ENCODE measurements around the gene TEC.
"Not testable (repeated sequence)": the region's sequence is repeated elsewhere in the genome, so short reads cannot be mapped to it uniquely, and the experiment has no call there.

TEC gene

GRCh38 chr4:48219430-48219829, 50.2 kb downstream of the TEC start:
- H3K36me3 ChIP-seq (replicated peaks); DNase-seq (ENCODE audit: low spot score in 2 of 2); H3K9me3 ChIP-seq; in situ Hi-C loops (cut with MboI; ENCODE audit: low sequenced_read_pairs); H3K27me3 ChIP-seq (ENCODE audit: low read depth); H3K4me1 ChIP-seq; H3K4me3 ChIP-seq: not testable (repeated sequence)

- in situ Hi-C loops (cut with MboI; ENCODE audit: low sequenced_read_pairs), result no loop called here
- Histone ChIP-seq H3K27me3 (ENCODE audit: low read depth) (no peaks in the 10 kb centered on the region), H3K9me3 (no peaks in the 10 kb centered on the region), H3K4me1 (no peaks in the 10 kb centered on the region), H3K4me3 (no peak overlapping the region), H3K36me3 (replicated peaks) (no peaks in the 10 kb centered on the region)
- no peak for DNase-seq (ENCODE audit: low spot score in 2 of 2)
Measured at GRCh38 chr4:48216563-48216962, 53.1 kb downstream of the TEC start.

GRCh38 chr4:48215977-48216376, 53.7 kb downstream of the TEC start:
- Histone ChIP-seq H3K27me3 (ENCODE audit: low read depth) (no peaks in the 10 kb centered on the region), H3K4me1 (no peaks in the 10 kb centered on the region), H3K9me3 (no peaks in the 10 kb centered on the region), H3K36me3 (replicated peaks) (no peaks in the 10 kb centered on the region), H3K4me3 (no peak overlapping the region)
- DNase-seq (ENCODE audit: low spot score in 2 of 2), result no peak
- in situ Hi-C loops (cut with MboI; ENCODE audit: low sequenced_read_pairs), result no loop called here

GRCh38 chr4:48212165-48212564, 57.5 kb downstream of the TEC start:
- in situ Hi-C loops (cut with MboI; ENCODE audit: low sequenced_read_pairs), result no loop called here
- Histone ChIP-seq H3K4me1 (no peaks in the 10 kb centered on the region), H3K4me3 (no peak overlapping the region), H3K27me3 (ENCODE audit: low read depth) (no peaks in the 10 kb centered on the region), H3K36me3 (replicated peaks) (no peaks in the 10 kb centered on the region), H3K9me3 (no peaks in the 10 kb centered on the region)
- DNase-seq (ENCODE audit: low spot score in 2 of 2), result no peak

- in situ Hi-C loops (cut with MboI; ENCODE audit: low sequenced_read_pairs), result no loop called here
- H3K4me1 ChIP-seq, result no peaks in the 10 kb centered on the region
- H3K27me3 ChIP-seq (ENCODE audit: low read depth), result no peaks in the 10 kb centered on the region
- no peak overlapping the region for H3K4me3 ChIP-seq
- DNase-seq (ENCODE audit: low spot score in 2 of 2), result no peak
- no peaks in the 10 kb centered on the region for H3K36me3 ChIP-seq (replicated peaks)
- H3K9me3 ChIP-seq, result no peaks in the 10 kb centered on the region
Measured at GRCh38 chr4:48210966-48211328, 58.7 kb downstream of the TEC start.

- Histone ChIP-seq H3K27me3 (ENCODE audit: low read depth) (no peaks in the 10 kb centered on the region), H3K4me1 (no peaks in the 10 kb centered on the region), H3K36me3 (replicated peaks) (no peaks in the 10 kb centered on the region), H3K9me3 (no peaks in the 10 kb centered on the region), H3K4me3 (no peak overlapping the region)
- in situ Hi-C loops (cut with MboI; ENCODE audit: low sequenced_read_pairs), result no loop called here
- no peak for DNase-seq (ENCODE audit: low spot score in 2 of 2)
Measured at GRCh38 chr4:48205626-48206025, 64.0 kb downstream of the TEC start.

GRCh38 chr4:48205107-48205506, 64.5 kb downstream of the TEC start:
- H3K36me3 ChIP-seq (replicated peaks), result no peaks in the 10 kb centered on the region
- H3K9me3 ChIP-seq, result no peaks in the 10 kb centered on the region
- H3K4me3 ChIP-seq, result no peak overlapping the region
- DNase-seq (ENCODE audit: low spot score in 2 of 2), result no peak
- H3K27me3 ChIP-seq (ENCODE audit: low read depth), result no peaks in the 10 kb centered on the region
- no peaks in the 10 kb centered on the region for H3K4me1 ChIP-seq
- in situ Hi-C loops (cut with MboI; ENCODE audit: low sequenced_read_pairs), result no loop called here

GRCh38 chr4:48203819-48204218, 65.8 kb downstream of the TEC start:
- Histone ChIP-seq H3K36me3 (replicated peaks) (no peaks in the 10 kb centered on the region), H3K9me3 (no peaks in the 10 kb centered on the region), H3K27me3 (ENCODE audit: low read depth) (no peaks in the 10 kb centered on the region), H3K4me3 (no peak overlapping the region), H3K4me1 (no peaks in the 10 kb centered on the region)
- DNase-seq (ENCODE audit: low spot score in 2 of 2), result no peak
- in situ Hi-C loops (cut with MboI; ENCODE audit: low sequenced_read_pairs), result no loop called here

- DNase-seq (ENCODE audit: low spot score in 2 of 2), result no peak
- H3K9me3 ChIP-seq, result no peaks in the 10 kb centered on the region
- in situ Hi-C loops (cut with MboI; ENCODE audit: low sequenced_read_pairs), result no loop called here
- H3K4me1 ChIP-seq, result no peaks in the 10 kb centered on the region
- H3K36me3 ChIP-seq (replicated peaks), result no peaks in the 10 kb centered on the region
- no peak overlapping the region for H3K4me3 ChIP-seq
- no peaks in the 10 kb centered on the region for H3K27me3 ChIP-seq (ENCODE audit: low read depth)
Measured at GRCh38 chr4:48197643-48198237, 71.9 kb downstream of the TEC start.

- H3K4me1 ChIP-seq, result no peaks in the 10 kb centered on the region
- in situ Hi-C loops (cut with MboI; ENCODE audit: low sequenced_read_pairs), result no loop called here
- H3K27me3 ChIP-seq (ENCODE audit: low read depth), result no peaks in the 10 kb centered on the region
- DNase-seq (ENCODE audit: low spot score in 2 of 2), result no peak
- H3K36me3 ChIP-seq (replicated peaks), result no peaks in the 10 kb centered on the region
- H3K4me3 ChIP-seq, result no peak overlapping the region
- no peaks in the 10 kb centered on the region for H3K9me3 ChIP-seq
Measured at GRCh38 chr4:48196758-48197504, 72.7 kb downstream of the TEC start.

- no peaks in the 10 kb centered on the region for H3K4me1 ChIP-seq
Measured at GRCh38 chr4:48195853-48196252, 73.8 kb downstream of the TEC start.

GRCh38 chr4:48195374-48195773, 74.3 kb downstream of the TEC start:
- no peaks in the 10 kb centered on the region for H3K27me3 ChIP-seq (ENCODE audit: low read depth)
- in situ Hi-C loops (cut with MboI; ENCODE audit: low sequenced_read_pairs), result no loop called here
- no peak overlapping the region for H3K4me3 ChIP-seq
- no peaks in the 10 kb centered on the region for H3K36me3 ChIP-seq (replicated peaks)
- DNase-seq (ENCODE audit: low spot score in 2 of 2), result no peak
- H3K9me3 ChIP-seq, result no peaks in the 10 kb centered on the region
- no peaks in the 10 kb centered on the region for H3K4me1 ChIP-seq

More at GRCh38 chr4:48195853-48196252, 73.8 kb downstream of the TEC start:
- no peaks in the 10 kb centered on the region for H3K36me3 ChIP-seq (replicated peaks)
- DNase-seq (ENCODE audit: low spot score in 2 of 2), result no peak
- no peak overlapping the region for H3K4me3 ChIP-seq
- in situ Hi-C loops (cut with MboI; ENCODE audit: low sequenced_read_pairs), result no loop called here
- no peaks in the 10 kb centered on the region for H3K9me3 ChIP-seq
- no peaks in the 10 kb centered on the region for H3K27me3 ChIP-seq (ENCODE audit: low read depth)

- Histone ChIP-seq H3K36me3 (replicated peaks) (no peaks in the 10 kb centered on the region), H3K4me1 (no peaks in the 10 kb centered on the region), H3K9me3 (no peaks in the 10 kb centered on the region), H3K27me3 (ENCODE audit: low read depth) (no peaks in the 10 kb centered on the region), H3K4me3 (no peak overlapping the region)
- no peak for DNase-seq (ENCODE audit: low spot score in 2 of 2)
- in situ Hi-C loops (cut with MboI; ENCODE audit: low sequenced_read_pairs), result no loop called here
Measured at GRCh38 chr4:48194971-48195370, 74.7 kb downstream of the TEC start.

- Histone ChIP-seq H3K9me3 (no peaks in the 10 kb centered on the region), H3K36me3 (replicated peaks) (no peaks in the 10 kb centered on the region), H3K27me3 (ENCODE audit: low read depth) (no peaks in the 10 kb centered on the region), H3K4me1 (no peaks in the 10 kb centered on the region), H3K4me3 (no peak overlapping the region)
- in situ Hi-C loops (cut with MboI; ENCODE audit: low sequenced_read_pairs), result no loop called here
- no peak for DNase-seq (ENCODE audit: low spot score in 2 of 2)
Measured at GRCh38 chr4:48193921-48194468, 75.6 kb downstream of the TEC start.
